HG02678 (cell line): Measurements from ENCODE around the gene PDSS2.
"Not testable (repeated sequence)": the region's sequence is repeated elsewhere in the genome, so short reads cannot be mapped to it uniquely, and the experiment has no call there.

Experiments
- ATAC-seq: cut with Tn5 transposase; IDR thresholded peaks from one replicate; pipeline ENCODE4 v1.9.1; 2021; ENCODE audit warnings: mild to moderate bottlenecking, moderate library complexity; ENCODE audit not compliant: unreplicated experiment

The PDSS2 gene

GRCh38 chr6:107186047-107186446 lies 273.3 kb downstream of the PDSS2 start:
- ATAC-seq, result no peak

GRCh38 chr6:107185391-107185970 lies 273.9 kb downstream of the PDSS2 start:
- ATAC-seq, result no peak

GRCh38 chr6:107184435-107184834 lies 274.9 kb downstream of the PDSS2 start:
- ATAC-seq, result no peak

- ATAC-seq, result no peak
Observed at GRCh38 chr6:107180099-107180498, 279.3 kb downstream of the PDSS2 start.

GRCh38 chr6:107179004-107179403 lies 280.4 kb downstream of the PDSS2 start:
- ATAC-seq, result no peak

GRCh38 chr6:107173779-107174178 lies 285.6 kb downstream of the PDSS2 start:
- no peak for ATAC-seq

- ATAC-seq, result no peak
Observed at GRCh38 chr6:107171513-107171912, 287.9 kb downstream of the PDSS2 start.

GRCh38 chr6:107164299-107164698 lies 295.1 kb downstream of the PDSS2 start:
- ATAC-seq, result not testable (repeated sequence)

GRCh38 chr6:107161521-107161920 lies 297.8 kb downstream of the PDSS2 start:
- no peak for ATAC-seq

GRCh38 chr6:107156617-107157016 lies 302.7 kb downstream of the PDSS2 start:
- no peak for ATAC-seq

- ATAC-seq, result no peak
Observed at GRCh38 chr6:107154801-107155160, 304.6 kb downstream of the PDSS2 start.

GRCh38 chr6:107154131-107154800 lies 305.1 kb downstream of the PDSS2 start:
- ATAC-seq, result no peak

- ATAC-seq, result no peak
Observed at GRCh38 chr6:107152638-107153430, 306.5 kb downstream of the PDSS2 start.

GRCh38 chr6:107144666-107145065 lies 314.7 kb downstream of the PDSS2 start:
- ATAC-seq, result no peak

- no peak for ATAC-seq
Observed at GRCh38 chr6:107144014-107144413, 315.4 kb downstream of the PDSS2 start.

- no peak for ATAC-seq
Observed at GRCh38 chr6:107140581-107140980, 318.8 kb downstream of the PDSS2 start.

GRCh38 chr6:107136324-107136723 lies 323.0 kb downstream of the PDSS2 start:
- not testable (repeated sequence) for ATAC-seq

GRCh38 chr6:107135048-107135680 lies 324.2 kb downstream of the PDSS2 start:
- ATAC-seq, result not testable (repeated sequence)

- ATAC-seq, result no peak
Observed at GRCh38 chr6:107132330-107132954, 326.9 kb downstream of the PDSS2 start.

GRCh38 chr6:107129370-107129925 lies 329.9 kb downstream of the PDSS2 start:
- ATAC-seq, result no peak

GRCh38 chr6:107128577-107128976 lies 330.8 kb downstream of the PDSS2 start:
- no peak for ATAC-seq
